ENCODE measurements around the gene SYNJ2BP. TPM values are rescaled to one million over a fixed set of nuclear protein-coding genes. Genes with fewer than 3 reads are reported as not detected.
"Not testable (repeated sequence)": the region's sequence is repeated elsewhere in the genome, so short reads cannot be mapped to it uniquely, and the experiment has no call there.

SYNJ2BP gene
- total and polyA plus RNA-seq, 2 donors (not counting 1 experiment from before 2014, with no cell fraction given) = 7.5 to 17.8 TPM

DNA sequence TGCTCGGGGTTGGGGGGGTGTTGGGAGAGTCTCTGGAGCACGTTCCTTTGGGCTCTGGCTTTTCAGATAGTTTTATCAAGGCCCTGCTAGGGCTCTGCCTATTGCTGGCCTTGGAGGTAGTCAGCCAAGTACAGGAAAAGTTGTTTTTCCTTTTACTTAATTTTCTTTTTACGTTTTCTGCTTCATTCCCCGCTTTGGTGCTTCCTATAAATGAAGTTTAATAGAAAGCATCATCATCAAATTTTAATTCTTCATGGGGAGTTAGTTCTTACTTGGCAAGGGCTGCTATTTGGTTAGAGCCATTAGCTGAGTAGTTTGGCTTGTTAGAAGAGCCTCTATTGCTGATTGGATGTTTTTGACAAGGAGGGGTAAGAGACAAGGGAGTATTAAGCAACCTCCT is 20.0 kb upstream of the SYNJ2BP start:
- Histone ChIP-seq H4K20me1 (ENCODE audit: control insufficient read depth, insufficient read depth, low read length, poor library complexity, severe bottlenecking) (no peaks in the 10 kb centered on the region), H3K36me3 (replicated peaks in 1 of 2; ENCODE audit: control extremely low read depth in 1 of 2, control insufficient read depth in 1 of 2, extremely low read depth in 1 of 2, insufficient read depth in 2 of 2, low read length in 1 of 2) (no peaks in the 10 kb centered on the region), H3K4me3 (ENCODE audit: control extremely low read depth in 1 of 5, extremely low read depth in 1 of 5, insufficient read depth in 1 of 5, low read depth in 2 of 5, low read length in 4 of 5) (no peak overlapping the region), H3K9ac (ENCODE audit: low read length) (no peak overlapping the region), H3K27me3 (replicated peaks in 1 of 4; ENCODE audit: control extremely low read depth in 1 of 4, control insufficient read depth in 3 of 4, insufficient read depth in 4 of 4, low read length in 3 of 4) (peaks cover 0 to 4% (median 2%) of the 10 kb centered on the region in 4 experiments), H3K27ac (ENCODE audit: low read length in 2 of 2) (no peak overlapping the region), H2AFZ (ENCODE audit: insufficient read depth, low read depth, low read length, poor library complexity, severe bottlenecking) (no peak overlapping the region), H3K9me3 (ENCODE audit: control extremely low read depth in 1 of 3, control insufficient read depth in 2 of 3, insufficient read depth in 1 of 3, low read length in 2 of 3) (peaks cover 0 to 31% (median 21%) of the 10 kb centered on the region in 3 donors), H3K4me2 (replicated peaks; ENCODE audit: low read depth, low read length, poor library complexity, severe bottlenecking) (no peak overlapping the region), H3K4me1 (ENCODE audit: control insufficient read depth in 2 of 2, insufficient read depth in 2 of 2, low read length in 2 of 2) (no peaks in the 10 kb centered on the region), H3K79me2 (ENCODE audit: control insufficient read depth, insufficient read depth, low read length) (no peaks in the 10 kb centered on the region)
- Mint-ChIP-seq H3K27ac (no peak overlapping the region), H3K4me1 (no peaks in the 10 kb centered on the region), H3K9me3 (ENCODE audit: insufficient read depth) (peaks cover 16% of the 10 kb centered on the region), H3K4me3 (no peak overlapping the region), H3K27me3 (peaks cover 11% of the 10 kb centered on the region)
- WGBS (ENCODE audit: insufficient coverage) = 86% methylated on average over 2 of the region's 4 CpGs
- no peak for ATAC-seq (ENCODE audit: low read depth)
- intact Hi-C loops (cut with micrococcal nuclease) = no loop called here
- ChIA-PET POLR2A (no interaction called here), CTCF (no interaction called here)
- no peak for DNase-seq
- TF ChIP-seq, protein P1, sequence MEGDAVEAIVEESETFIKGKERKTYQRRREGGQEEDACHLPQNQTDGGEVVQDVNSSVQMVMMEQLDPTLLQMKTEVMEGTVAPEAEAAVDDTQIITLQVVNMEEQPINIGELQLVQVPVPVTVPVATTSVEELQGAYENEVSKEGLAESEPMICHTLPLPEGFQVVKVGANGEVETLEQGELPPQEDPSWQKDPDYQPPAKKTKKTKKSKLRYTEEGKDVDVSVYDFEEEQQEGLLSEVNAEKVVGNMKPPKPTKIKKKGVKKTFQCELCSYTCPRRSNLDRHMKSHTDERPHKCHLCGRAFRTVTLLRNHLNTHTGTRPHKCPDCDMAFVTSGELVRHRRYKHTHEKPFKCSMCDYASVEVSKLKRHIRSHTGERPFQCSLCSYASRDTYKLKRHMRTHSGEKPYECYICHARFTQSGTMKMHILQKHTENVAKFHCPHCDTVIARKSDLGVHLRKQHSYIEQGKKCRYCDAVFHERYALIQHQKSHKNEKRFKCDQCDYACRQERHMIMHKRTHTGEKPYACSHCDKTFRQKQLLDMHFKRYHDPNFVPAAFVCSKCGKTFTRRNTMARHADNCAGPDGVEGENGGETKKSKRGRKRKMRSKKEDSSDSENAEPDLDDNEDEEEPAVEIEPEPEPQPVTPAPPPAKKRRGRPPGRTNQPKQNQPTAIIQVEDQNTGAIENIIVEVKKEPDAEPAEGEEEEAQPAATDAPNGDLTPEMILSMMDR (IDR thresholded peaks at IDR 0.05) = no peak

DNA sequence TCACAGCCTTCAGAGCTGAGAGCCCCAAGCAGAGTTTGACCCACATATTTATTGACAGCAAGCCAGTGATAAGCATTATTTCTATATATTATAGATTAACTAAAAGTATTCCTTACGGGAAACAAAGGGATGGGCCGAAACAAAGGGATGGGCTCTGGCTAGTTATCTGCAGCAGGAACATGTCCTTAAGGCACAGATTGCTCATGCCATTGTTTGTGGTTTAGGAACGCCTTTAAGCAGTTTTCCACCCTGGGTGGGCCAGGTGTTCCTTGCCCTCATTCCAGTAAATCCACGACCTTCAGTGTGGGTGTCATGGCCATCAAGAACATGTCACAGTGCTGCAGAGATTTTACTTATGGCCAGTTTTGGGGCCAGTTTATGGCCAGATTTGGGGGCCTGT is 9.7 kb upstream of the SYNJ2BP start:
- H3K27ac ChIP-seq (ENCODE audit: low read length in 2 of 2); DNase-seq; ATAC-seq (ENCODE audit: low read depth); H3K36me3 ChIP-seq (replicated peaks in 1 of 2; ENCODE audit: control extremely low read depth in 1 of 2, control insufficient read depth in 1 of 2, extremely low read depth in 1 of 2, insufficient read depth in 2 of 2, low read length in 1 of 2); H3K27me3 ChIP-seq (replicated peaks in 1 of 4; ENCODE audit: control extremely low read depth in 1 of 4, control insufficient read depth in 3 of 4, insufficient read depth in 4 of 4, low read length in 3 of 4); H3K4me1 Mint-ChIP-seq; H3K4me3 Mint-ChIP-seq; H2AFZ ChIP-seq (ENCODE audit: insufficient read depth, low read depth, low read length, poor library complexity, severe bottlenecking); H3K9me3 ChIP-seq (ENCODE audit: control extremely low read depth in 1 of 3, control insufficient read depth in 2 of 3, insufficient read depth in 1 of 3, low read length in 2 of 3); H3K9me3 Mint-ChIP-seq (ENCODE audit: insufficient read depth); POLR2A ChIA-PET; H4K20me1 ChIP-seq (ENCODE audit: control insufficient read depth, insufficient read depth, low read length, poor library complexity, severe bottlenecking); CTCF ChIA-PET; intact Hi-C loops (cut with micrococcal nuclease); H3K4me3 ChIP-seq (ENCODE audit: control extremely low read depth in 1 of 5, extremely low read depth in 1 of 5, insufficient read depth in 1 of 5, low read depth in 2 of 5, low read length in 4 of 5); H3K4me1 ChIP-seq (ENCODE audit: control insufficient read depth in 2 of 2, insufficient read depth in 2 of 2, low read length in 2 of 2); H3K79me2 ChIP-seq (ENCODE audit: control insufficient read depth, insufficient read depth, low read length); H3K27ac Mint-ChIP-seq; H3K9ac ChIP-seq (ENCODE audit: low read length); H3K4me2 ChIP-seq (replicated peaks; ENCODE audit: low read depth, low read length, poor library complexity, severe bottlenecking): not testable (repeated sequence)
- H3K27me3 Mint-ChIP-seq = peaks cover 32% of the 10 kb centered on the region
- WGBS (ENCODE audit: insufficient coverage) = 67% methylated on average over 1 of the region's 4 CpGs
